GM04504 (cell line): Measurements from ENCODE around the gene PRSS27.
"Not testable (repeated sequence)": the region's sequence is repeated elsewhere in the genome, so short reads cannot be mapped to it uniquely, and the experiment has no call there.

ENCODE experiments used
- DNase-seq: peaks from one replicate; pipeline ENCODE4 v3.0.0-alpha.2; 2012; ENCODE audit warnings: low read depth

Gene PRSS27

DNA sequence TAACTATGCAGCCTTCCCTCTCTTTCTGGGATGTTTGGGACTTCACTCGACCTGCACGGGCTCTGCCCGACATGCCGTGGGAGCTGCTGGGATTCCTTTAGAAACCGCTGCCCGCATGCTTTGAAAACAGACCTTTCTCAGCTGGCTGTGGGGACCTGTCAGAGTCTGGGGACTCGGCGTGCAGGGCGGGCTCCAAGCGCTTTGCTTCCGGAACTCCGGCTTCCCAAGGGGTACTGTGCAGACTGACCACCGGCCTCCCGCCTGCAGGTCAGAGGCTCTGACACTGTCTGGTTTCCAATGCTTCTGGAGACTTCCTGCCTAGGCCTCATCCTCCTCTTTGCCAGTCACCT is 11.8 kb downstream of the PRSS27 start:
- DNase-seq = no peak

DNA sequence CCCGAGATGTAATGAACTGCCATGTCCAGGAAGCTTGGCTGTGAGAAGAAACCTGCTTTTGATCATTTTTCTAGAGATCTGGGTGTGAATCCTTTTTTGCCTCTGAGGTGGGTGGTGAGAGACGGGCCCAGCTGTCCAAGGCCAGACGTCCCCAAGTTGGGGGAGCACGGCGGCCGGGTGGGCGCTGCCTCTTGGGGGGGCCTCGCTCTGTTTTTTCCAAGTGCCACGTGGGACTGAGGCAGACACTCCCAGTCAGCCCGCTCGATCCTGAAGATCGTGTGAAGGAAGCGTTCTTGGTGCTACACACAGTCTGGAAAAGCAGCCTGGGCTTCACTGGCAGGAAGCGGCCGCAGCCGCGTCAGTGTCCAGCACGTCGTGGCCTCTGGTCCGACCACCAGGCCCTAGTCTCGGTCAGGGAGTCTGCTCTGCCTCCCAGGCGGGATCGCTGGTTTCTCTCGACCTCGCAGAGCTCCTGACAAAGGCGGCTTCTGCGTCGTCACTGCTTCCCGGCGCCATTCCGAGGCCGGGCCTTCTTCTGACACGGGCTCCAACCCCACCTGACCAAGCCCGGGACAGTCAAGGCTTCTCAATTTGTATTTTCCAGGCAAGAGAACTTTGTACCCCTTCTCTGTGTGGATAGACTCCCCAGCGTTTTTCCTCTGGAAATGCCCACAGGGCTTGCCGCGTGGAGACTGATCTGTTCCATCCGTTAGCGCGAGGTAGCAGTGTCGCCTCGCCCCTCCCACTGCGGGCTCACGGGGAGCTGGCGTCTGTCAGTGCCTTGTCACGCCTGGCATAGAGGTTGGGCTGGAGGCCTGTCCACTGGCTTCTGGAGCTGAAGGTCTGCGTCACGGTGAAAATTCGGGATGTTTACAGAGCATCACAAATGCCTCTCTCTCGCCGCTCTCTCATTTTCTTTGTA is 12.4 kb downstream of the PRSS27 start:
- DNase-seq = no peak

DNA sequence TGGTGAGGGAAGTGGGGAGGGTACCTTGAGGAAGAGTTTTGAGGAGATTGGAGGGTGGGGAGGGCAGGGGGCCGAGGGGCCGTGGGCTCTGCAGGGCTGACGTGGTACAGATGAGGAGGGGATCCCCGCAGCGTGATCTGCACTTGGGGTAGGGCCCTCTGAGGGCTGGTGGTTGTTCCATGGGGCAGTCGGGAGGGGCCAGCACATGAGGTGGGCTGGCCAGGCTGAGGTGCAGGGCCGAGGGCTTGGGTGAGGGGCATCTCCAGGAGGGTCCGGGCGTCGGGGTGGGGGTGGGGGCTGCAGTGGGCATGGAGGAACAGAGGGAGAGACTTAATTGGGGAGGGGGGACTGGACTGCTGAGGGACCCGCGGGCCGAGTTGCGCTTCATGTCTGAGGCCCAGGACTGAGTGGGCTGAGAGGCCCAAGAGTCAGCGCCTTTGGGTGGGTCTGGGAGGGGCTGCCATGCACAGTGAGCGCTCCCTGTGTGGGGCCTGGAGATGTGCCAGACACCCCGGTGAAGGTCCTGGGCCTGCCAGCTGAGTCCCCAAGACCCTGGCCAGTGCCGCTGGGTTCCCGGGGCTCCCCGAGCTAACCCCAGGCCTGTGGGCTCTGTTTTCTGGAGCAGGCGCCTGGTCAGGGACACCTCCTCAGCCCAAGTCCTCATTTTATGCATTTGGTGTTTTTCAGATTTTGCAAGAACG is 13.3 kb downstream of the PRSS27 start:
- no peak for DNase-seq

DNA sequence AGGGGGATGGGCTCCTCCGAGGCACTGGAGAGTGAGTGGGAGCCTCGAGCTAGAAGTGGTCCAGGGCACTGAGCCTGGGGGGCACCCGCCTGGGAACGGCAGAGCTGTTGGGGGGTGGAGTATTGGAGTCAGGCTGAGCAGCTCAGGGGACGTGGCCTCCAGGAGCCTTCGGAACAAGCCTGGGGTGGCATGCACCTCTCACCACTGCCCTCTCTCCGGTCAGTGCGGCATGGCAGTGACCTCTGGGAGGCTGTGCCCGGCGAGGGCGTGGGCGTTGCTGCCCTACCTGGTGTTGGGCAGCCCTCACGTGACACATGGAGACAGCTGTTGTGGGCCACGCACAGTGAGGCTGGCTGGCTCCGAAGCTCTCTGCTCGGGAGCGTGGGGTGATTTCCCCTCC is 13.9 kb downstream of the PRSS27 start:
- no peak for DNase-seq

DNA sequence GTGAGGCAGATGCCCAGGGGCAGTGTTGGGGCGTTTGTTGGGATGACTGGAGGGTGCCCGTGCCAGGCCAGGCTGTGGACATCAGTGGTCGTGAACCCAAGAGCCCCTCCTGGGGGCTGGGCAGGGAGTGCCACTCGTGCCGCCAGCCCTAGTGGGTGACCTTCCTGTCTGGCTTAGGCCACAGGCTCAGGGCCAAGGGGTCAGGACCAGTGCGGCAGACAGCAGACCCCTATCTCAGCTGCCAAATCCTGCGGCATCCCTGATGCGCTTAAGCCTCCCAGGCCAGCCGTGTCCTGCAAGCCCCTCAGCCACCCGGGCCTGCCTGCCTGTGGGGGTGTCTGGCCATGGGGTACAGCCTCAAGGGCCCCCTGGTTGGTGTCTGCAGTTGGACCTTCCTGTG is 14.7 kb downstream of the PRSS27 start:
- DNase-seq = no peak

DNA sequence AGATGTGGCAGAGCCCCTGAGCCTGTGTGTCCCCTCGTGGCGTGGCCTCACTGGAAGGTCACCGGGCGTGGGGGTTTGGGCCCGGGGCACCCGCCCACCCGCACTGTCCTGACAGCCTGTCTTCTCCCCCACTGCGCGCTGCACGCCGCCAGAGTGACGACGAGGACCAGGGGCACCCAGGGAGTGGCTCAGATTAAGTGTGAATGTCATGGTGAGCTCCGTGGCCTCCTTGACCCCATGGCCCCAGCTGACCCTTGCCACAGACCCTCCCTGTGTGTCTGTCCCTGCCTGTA is 15.1 kb downstream of the PRSS27 start:
- no peak for DNase-seq

DNA sequence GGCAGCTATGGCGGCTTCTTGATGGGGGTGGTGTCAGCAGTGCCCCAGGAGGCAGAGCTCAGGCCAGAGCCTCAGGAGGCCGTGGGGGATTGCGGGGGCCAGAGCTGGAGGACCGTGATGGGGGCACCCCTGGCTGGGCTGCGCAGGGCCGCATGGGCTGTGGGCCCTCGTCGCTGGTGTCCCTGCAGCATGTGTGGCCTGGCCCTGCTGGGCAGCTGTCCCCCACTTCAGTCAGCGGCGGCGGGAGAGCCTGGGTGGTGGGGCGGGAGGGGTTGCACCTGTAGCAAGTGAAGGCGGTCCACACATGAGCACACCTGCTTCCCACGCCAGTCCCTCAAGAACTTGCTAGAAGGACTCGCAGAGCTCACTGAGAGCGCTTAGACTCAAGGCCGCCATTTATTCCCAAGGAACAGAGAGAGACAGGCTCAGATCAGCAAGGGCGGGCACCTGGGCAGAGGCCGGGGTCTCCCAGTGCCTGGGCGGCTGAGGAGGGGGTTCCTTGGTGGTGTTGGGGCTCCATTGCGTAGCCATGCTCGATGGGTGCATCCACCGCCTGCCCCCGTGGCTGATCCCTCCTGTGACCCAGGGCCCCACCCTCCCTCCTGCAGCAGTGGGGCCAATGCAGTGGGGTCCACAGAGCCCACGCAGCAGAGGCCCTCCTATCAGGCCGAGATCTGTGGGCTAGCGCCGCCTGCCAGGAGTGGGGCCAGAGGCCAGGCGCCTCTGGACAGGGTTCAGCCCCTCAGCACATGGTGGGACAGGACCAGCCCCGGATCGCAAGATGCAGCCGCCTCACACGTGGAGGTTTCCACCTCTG is 15.7 kb downstream of the PRSS27 start:
- DNase-seq = no peak

DNA sequence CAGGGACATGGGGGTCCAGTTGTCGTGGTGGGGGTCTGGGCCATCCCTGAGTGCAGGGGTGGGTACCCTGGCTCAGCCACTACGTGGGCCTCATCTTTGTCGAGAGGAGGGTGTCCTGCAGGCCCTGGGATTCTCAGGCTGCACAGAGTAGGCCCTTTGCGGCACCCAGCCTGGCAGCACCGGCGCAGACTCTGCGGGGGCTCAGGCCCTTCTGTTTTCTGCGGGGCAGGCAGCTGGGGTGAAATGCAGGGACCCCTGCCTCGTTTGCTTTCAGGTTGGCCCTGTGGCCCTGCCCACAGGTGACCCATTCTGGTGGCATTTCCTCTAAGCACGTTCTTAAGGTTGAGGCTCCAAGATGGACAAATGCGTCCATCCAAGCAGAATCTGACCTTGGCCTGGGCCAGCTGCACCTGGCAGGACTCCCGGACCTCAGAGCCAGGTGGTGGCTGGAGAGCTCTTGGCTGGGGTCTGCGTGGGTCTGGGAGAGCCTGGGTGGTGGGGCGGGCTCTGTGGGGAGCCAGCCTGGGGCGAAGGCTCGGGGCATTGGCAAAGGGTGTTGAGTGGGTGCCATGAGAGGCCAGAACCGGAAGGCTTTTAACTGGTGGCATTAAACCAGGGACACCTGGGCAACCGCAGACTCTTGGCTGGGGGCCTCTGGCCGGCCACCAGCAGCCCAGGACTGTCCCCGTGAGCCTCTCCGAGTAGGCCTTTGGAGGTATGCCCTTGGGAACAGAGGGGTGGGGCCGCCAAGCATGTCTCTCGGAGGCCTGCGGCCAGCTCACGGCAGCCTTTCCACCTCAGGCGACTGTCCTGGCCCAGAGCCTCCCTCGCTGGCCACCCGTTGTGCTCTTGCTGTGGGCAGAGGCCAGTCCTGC is 16.9 kb downstream of the PRSS27 start:
- no peak for DNase-seq

DNA sequence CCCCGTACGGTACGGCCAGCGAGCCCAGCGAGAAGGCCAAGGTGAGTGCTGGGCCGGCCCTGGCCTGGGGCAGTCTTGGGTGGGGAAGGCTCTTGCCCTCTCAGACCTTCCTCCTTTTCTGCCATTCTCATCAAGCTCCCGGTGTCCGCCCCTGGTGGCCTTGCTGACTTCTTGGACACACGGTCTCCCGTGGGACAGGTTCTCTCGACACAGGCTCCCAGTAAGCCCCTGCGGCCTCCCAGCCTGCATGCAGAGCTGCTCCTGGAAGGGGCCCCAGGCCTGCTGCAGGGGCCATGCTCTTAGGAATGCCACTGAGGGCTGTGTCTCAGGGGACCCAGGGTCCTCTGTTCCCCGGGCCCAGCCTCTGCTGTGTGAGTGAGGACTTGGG is 17.6 kb downstream of the PRSS27 start:
- DNase-seq = no peak

DNA sequence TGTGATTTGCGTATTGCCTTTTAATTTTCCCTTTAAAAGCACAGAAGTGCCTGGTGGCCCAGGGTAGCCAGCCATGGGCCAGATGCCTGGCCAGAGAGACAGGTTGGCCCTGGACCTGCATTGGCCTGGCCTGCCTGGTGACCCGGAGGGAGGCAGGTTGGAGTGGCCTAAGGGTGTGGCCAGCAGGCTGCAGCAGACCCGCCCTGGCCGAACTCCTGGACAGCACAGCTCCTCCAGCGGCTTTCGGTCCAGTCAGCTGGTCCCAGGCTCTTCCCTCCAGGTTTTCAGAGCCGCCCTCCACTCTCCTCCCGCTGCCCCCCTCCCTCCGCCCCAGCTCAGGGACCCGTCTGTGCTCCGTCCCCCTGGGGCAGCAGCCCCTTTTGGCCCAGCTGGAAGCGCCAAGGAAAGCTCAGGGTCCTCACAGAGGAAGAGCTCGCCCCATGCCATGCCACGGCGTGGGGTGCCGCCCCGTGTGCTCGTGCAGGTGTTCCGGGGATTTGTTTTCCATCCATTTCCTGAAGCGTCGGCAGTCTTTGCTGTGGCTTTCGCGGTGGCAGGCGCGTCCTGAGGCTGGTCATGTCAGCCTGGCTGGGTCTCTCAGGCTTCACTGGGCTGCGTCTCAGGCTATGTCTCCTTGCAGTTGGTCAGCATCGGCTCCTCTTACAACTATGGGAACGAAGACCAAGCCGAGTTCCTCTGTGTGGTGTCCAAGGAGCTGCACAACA is 18.1 kb downstream of the PRSS27 start:
- DNase-seq = no peak

DNA sequence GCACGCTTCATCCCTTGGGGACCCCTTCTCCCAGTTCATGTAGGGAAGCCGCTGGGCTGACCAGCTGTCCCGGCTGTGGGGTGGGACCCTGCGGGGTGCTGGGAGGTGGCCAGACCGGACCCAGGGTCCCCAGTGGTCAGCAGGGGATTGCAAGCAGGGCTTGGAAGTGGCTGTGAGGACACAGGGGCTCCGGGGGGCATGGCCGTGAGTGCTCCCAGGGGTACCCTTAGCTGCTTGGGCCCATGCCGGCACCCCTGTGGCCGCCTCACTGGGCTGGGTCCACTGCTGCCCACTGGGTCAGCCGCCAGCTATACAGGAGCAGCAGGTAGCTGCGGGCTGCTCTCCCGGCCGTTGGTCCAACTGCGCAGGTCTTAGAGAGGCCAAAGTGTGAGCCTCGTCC is 18.8 kb downstream of the PRSS27 start:
- no peak for DNase-seq

DNA sequence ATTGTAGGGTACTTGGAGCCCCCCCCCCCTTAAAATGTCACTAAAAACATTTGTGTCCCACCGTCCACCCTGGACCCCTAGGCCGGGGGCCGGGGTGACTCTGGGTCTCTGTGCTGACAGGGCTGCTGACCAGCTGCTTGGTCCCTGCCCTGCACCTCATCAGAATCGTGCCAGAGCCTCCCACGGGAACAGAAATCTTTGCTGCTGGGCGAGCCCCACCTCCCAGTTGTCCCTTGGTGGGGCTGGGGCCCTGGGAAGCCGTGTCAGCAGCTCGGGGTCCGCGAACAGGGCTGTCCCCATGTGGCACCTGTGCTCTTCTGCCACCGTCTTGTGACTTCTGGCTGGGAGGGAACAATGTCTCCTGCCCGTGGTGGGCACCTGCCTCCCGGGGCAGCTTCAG is 19.2 kb downstream of the PRSS27 start:
- no peak for DNase-seq

DNA sequence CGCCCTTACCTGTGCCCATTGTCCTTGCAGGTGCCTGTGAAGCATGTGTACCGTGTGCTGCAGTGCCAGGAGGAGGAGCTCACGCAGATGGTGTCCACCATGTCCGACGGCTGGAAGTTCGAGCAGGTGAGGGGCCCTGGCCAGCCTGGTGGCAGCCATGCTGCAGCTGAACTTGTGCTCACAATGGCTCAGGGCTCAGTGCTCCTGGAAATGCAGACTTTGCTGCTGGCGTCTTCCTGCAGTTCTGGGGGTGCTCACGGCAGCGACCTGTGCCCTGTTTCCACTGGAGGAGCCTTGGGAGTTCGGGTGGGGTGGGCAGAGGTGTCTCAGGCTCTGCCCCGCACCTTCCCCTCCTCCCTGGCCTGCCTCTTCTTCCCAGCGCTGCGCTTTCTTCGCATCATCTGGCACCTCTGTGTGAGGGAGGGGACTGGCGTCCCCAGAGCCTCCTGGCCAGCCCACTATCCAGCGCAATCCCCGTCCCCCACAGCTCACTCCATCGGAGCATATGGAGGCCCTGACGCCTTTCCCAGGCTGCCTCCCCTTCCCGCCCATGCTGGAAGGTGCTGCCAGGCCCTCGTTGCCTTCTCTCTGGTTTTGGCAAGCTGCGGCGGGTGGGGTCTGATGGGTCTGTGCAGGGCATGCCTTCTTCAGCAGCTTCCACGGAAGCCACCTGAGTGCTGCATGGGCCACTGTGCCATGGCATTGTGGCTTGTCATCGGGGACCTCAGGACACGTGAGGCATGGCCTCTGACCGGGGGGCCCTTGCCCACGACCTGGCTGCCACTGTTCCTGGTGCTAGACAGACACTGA is 20.0 kb downstream of the PRSS27 start:
- DNase-seq = no peak

DNA sequence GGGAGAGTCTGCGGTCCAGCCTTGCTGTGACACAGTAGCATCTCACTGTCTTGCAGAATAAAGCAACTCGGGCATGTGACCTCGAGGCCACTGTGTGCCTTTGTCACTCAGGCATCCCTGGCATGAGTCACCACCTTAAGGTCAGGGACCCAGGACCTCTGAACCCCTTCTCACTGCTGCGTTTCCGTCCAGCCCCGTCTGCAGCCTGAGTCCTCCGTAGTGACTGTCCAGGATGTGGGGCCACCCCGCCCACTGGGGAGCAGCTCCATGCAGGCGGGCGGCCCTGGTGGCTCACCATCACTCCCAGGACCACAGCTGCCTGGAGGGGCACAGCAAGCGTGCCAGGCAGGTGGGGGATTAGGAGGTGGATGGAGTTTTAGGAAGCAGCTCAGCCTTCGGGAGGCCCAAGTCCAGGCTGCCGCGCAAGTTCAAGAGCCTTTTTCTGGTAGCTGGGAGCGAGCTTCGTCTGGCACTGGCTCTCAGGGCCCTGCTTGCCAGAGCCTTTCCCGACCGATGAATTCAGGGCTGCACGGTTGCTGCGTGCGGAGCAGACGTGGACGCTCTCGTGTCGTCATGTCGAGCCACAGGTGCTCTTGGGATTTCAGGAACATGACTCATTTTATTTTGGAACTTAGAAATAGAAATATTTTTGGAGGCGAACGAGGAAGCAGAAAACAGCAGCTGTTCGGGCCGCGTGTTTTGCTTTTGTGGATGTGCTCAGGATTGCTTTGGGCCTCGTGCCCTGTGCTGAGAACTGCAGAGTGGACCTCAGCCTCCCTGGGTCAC is 20.9 kb downstream of the PRSS27 start:
- no peak for DNase-seq

DNA sequence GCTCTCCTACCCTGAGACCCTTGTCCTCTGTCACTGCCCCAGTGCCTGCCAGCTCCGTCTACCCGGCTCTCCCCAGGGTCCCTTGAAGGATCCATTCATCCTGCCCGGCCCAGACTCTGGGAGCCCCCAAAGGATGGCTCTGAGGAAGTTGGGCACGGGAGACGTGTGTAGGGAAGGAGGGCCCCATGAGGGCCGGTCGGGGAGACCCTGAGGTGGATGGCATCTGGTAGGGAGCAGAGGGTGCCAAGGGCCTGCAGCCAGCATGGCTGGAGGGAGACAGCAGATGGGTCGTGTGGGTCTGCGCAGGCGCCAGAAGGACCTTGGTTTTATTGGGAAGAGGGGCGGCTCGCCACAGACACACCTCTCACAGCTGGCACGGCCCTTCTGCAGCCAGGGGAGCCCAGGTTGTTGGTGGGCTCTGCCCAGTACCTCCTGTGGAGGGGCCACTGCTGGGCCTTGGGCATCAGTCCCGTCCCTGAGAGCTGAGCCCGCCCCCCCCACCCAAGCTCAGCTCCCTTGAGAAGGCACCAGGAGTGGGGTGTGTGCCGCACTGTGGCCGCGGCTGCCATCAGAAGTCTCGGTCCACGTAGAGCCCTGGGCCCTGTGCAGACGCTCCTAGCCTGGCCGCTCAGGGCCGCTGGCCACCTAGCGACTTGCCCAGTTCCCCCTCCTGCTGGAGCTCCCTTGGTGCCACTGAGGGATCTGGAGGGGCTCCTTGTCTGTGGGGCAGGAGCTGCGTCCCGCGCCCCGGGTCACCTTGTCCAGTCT is 21.7 kb downstream of the PRSS27 start:
- DNase-seq = no peak

DNA sequence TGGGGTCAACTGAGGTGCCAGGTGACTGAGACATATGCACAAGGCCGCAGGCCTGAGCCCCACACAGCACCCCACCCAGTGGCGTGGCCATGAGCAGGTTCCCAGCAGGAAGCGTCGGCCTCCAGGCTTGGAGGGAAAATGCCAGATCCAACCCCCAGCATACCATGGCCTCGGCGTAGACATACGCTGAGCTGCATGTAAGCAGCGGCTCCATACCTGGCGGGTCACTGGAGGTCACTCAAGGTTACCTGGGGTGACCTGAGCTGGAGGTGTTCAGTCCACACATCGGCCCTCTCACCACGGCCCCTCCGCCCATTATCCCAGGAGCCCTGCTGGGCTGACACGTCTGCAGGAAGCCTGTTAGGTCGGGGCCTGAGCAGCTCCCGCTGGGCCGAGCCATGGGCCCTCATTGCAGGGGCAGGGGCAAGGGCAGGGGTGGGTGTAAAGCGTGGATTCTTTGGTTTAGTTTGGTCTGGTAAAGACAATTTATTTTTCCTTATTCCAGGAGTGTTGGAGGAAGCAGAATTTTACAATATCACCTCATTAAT is 22.5 kb downstream of the PRSS27 start:
- DNase-seq = no peak

DNA sequence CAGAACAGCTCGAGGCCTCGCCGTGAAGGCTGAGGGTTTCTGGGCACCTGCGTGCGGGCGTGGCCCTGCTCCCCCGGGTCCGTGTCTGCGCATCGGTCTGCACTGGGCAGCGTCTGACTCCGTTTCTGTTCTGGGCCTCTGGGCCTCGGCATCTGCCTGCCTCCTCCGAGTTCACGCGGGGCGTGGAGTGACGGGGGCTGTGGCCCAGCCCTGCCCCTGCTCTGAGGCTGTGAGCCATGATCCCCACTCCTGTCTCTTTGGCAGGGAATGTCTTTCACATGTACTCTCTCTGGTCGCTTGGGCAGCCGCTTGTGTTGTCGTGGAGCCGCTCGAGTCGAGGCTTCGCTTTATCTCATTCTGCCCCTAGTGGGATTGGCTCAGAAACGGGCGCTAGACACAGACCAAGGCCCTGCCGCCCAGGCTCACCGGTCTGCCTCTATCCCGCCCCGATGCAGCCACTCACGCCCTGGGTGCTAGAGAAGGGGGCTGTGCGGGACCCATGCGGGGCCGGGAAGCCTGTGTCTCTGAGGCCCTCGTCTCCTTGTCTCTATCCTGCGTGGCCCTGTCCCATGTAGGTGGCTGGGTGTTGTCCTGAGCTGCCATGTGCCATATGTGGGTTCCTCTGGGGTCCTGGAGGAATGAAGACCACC is 23.3 kb downstream of the PRSS27 start:
- DNase-seq = not testable (repeated sequence)
